Endothelial cell of umbilical vein (primary cell): ENCODE results near the gene HECTD3. TPM values are rescaled to one million over a fixed set of nuclear protein-coding genes. Genes with fewer than 3 reads are reported as not detected.

Source experiments
- BruUV-seq: library from RNA; stranded (reverse); fragments of 400-500 nt; replicated peaks from 2 replicates; lab custom pipeline; 2021; lab: Mats Ljungman, UMichigan
- CTCF ChIA-PET: fragments of 300-600, 350-600 bp; sonication (Branson Sonifier 250); formaldehyde crosslinking; loops from one replicate; lab custom pipeline; 2021; ENCODE audit warnings: antibody characterized with exemption, inconsistent platforms; lab: Charles Lee
- POLR2A ChIA-PET: fragments of 300-600, 350-600 bp; sonication (Branson Sonifier 250); formaldehyde crosslinking; loops from one replicate; lab custom pipeline; 2021; ENCODE audit warnings: antibody characterized with exemption, inconsistent platforms; lab: Charles Lee
- DNase-seq: peaks from one replicate; pipeline ENCODE4 v3.0.0-alpha.2; 2011; ENCODE audit warnings: low read depth, low spot score
- FAIRE-seq: peaks from 2 replicates; lab custom pipeline; 2011; peaks lifted over from hg19 to GRCh38; lab: Jason Lieb, UNC
- H2AFZ ChIP-seq: 2 replicates; pipeline ENCODE4 v1.6.0; 2012; ENCODE audit warnings: low read depth, low read length, control low read depth, inconsistent platforms
- H3K27ac ChIP-seq: 2 replicates; pipeline ENCODE4 v1.5.1; 2011; ENCODE audit warnings: low read depth, mild to moderate bottlenecking, control low read depth, low read length, moderate library complexity; ENCODE audit not compliant: insufficient read depth
- H3K27me3 ChIP-seq, 2 experiments: 2 replicates each; pipeline versions ENCODE4 v1.6.0 to v1.6.1; 2011; ENCODE audit warnings: low read length in 2 of 2, mixed read lengths in 1 of 2; ENCODE audit not compliant: control insufficient read depth in 2 of 2, insufficient read depth in 2 of 2
- H3K36me3 ChIP-seq, 2 experiments: 2 replicates in 1 of 2; 3 replicates in 1 of 2; pipeline ENCODE4 v1.5.1; 2011; ENCODE audit warnings: low read length in 2 of 2, mild to moderate bottlenecking in 1 of 2, moderate library complexity in 1 of 2; ENCODE audit not compliant: control insufficient read depth in 2 of 2, insufficient read depth in 2 of 2; ENCODE audit errors: extremely low read depth in 1 of 2
- H3K4me1 ChIP-seq: 3 replicates; pipeline ENCODE4 v1.5.1; 2011; ENCODE audit warnings: mild to moderate bottlenecking, low read length; ENCODE audit not compliant: control insufficient read depth, insufficient read depth; ENCODE audit errors: extremely low read depth
- H3K4me2 ChIP-seq: 2 replicates; pipeline ENCODE4 v1.6.1; 2011; ENCODE audit warnings: low read length, control low read depth, mixed read lengths; ENCODE audit not compliant: insufficient read depth
- H3K4me3 ChIP-seq, 3 experiments: fragments of 200-600 bp in 1 of 3; sonication (generic), shearing (Covaris generic) in 1 of 3; replicated peaks in 1 of 3; 2 replicates each; pipeline ENCODE4 v1.5.1; 2011 to 2016; ENCODE audit warnings: control low read depth in 3 of 3, low read length in 3 of 3, mild to moderate bottlenecking in 2 of 3, inconsistent platforms in 1 of 3, low read depth in 1 of 3, moderate library complexity in 1 of 3; ENCODE audit not compliant: insufficient read depth in 1 of 3
- H3K79me2 ChIP-seq: 2 replicates; pipeline ENCODE4 v1.6.0; 2012; ENCODE audit warnings: low read length, inconsistent platforms; ENCODE audit not compliant: control insufficient read depth, insufficient read depth
- H3K9ac ChIP-seq: replicated peaks from 2 replicates; pipeline ENCODE3; 2011; ENCODE audit warnings: low read length, control low read depth; ENCODE audit not compliant: insufficient read depth; ENCODE audit errors: extremely low read depth
- H3K9me1 ChIP-seq: replicated peaks from 3 replicates; pipeline ENCODE4 v1.6.0; 2011; ENCODE audit warnings: mild to moderate bottlenecking, low read length; ENCODE audit not compliant: control insufficient read depth, insufficient read depth; ENCODE audit errors: extremely low read depth
- H3K9me3 ChIP-seq: replicated peaks from 2 replicates; pipeline ENCODE4 v1.5.1; 2012; ENCODE audit warnings: low read length, inconsistent platforms; ENCODE audit not compliant: control insufficient read depth, insufficient read depth
- H4K20me1 ChIP-seq: replicated peaks from 2 replicates; pipeline ENCODE3; 2011; ENCODE audit warnings: mild to moderate bottlenecking, low read length; ENCODE audit not compliant: control insufficient read depth, insufficient read depth; ENCODE audit errors: extremely low read depth
- EZH2 ChIP-seq: IDR thresholded peaks from 2 replicates; pipeline ENCODE4 v1.6.1; 2012; ENCODE audit warnings: borderline replicate concordance, low read depth, mild to moderate bottlenecking, moderate library complexity, low read length, inconsistent platforms; ENCODE audit not compliant: severe bottlenecking
- FOS ChIP-seq: IDR thresholded peaks from 2 replicates; pipeline ENCODE4 v1.6.1; 2011; ENCODE audit warnings: mild to moderate bottlenecking, low read length, moderate library complexity, borderline replicate concordance; ENCODE audit not compliant: insufficient read depth
- GATA2 ChIP-seq: IDR thresholded peaks from 2 replicates; pipeline ENCODE4 v1.7.0; 2011; ENCODE audit warnings: low read depth, mild to moderate bottlenecking, moderate library complexity, mixed read lengths, low read length; ENCODE audit not compliant: insufficient read length, insufficient read depth
- JUN ChIP-seq: IDR thresholded peaks from 2 replicates; pipeline ENCODE4 v1.6.1; 2011; ENCODE audit warnings: borderline replicate concordance, low read depth; ENCODE audit not compliant: insufficient read length, insufficient read depth
- MAX ChIP-seq: IDR thresholded peaks from 2 replicates; pipeline ENCODE4 v1.6.1; 2011; ENCODE audit not compliant: insufficient read depth, insufficient read length
- MYC ChIP-seq: IDR thresholded peaks from one replicate; pipeline ENCODE4 v1.6.1; 2011; ENCODE audit warnings: mild to moderate bottlenecking, low read depth, low read length
- POLR2A ChIP-seq: IDR thresholded peaks from 2 replicates; pipeline ENCODE4 v1.6.1; 2012; ENCODE audit warnings: low read depth, mild to moderate bottlenecking, control low read depth, low read length
- POLR2AphosphoS5 ChIP-seq: IDR thresholded peaks from 2 replicates; pipeline ENCODE4 v1.6.1; 2012; ENCODE audit warnings: low read depth, mild to moderate bottlenecking, control low read depth, low read length, moderate library complexity; ENCODE audit not compliant: insufficient read depth
- dilution Hi-C: fragments of 300-500 bp; cut with MboI; formaldehyde crosslinking; loops from one replicate; pipeline ENCODE4 v1.15.0; 2019; ENCODE audit warnings: low sequenced_read_pairs; ENCODE audit not compliant: extremely low pct_ligation_motif_present
- intact Hi-C: fragments of 100-400 bp; cut with micrococcal nuclease; formaldehyde crosslinking; loops from one replicate; pipeline ENCODE4 v1.10.0; 2022
- polyA plus RNA-seq, 4 experiments: library from polyadenylated mRNA; depleted of rRNA in 3 of 4; stranded (reverse) in 3 of 4; unstranded in 1 of 4; fragments of >200 nt; gene quantifications; 2 replicates each; pipeline versions ENCODE4 v1.2.1 to v1.2.3, GENCODE V29; 2011 to 2012; ENCODE audit warnings: missing spikeins in 1 of 4
- total RNA-seq: library from RNA; stranded (reverse); gene quantifications from 2 replicates; pipeline ENCODE4 v1.2.3, GENCODE V29; 2021
- TF ChIP-seq, protein P1 (sequence below), 2 donors: IDR thresholded peaks; 1 replicate in 1 of 2; 2 replicates in 1 of 2; pipeline ENCODE4 v1.5.1; 2011; ENCODE audit warnings: low read length in 2 of 2, mild to moderate bottlenecking in 2 of 2, moderate library complexity in 2 of 2, control low read depth in 1 of 2, inconsistent platforms in 1 of 2, low read depth in 1 of 2; ENCODE audit not compliant: insufficient read depth in 1 of 2; ENCODE audit errors: extremely low read depth in 1 of 2

The HECTD3 gene
- total and polyA plus RNA-seq, 2 donors (not counting 3 experiments of a cell fraction or from before 2014, with no cell fraction given) = 80.0 to 114 TPM

DNA sequence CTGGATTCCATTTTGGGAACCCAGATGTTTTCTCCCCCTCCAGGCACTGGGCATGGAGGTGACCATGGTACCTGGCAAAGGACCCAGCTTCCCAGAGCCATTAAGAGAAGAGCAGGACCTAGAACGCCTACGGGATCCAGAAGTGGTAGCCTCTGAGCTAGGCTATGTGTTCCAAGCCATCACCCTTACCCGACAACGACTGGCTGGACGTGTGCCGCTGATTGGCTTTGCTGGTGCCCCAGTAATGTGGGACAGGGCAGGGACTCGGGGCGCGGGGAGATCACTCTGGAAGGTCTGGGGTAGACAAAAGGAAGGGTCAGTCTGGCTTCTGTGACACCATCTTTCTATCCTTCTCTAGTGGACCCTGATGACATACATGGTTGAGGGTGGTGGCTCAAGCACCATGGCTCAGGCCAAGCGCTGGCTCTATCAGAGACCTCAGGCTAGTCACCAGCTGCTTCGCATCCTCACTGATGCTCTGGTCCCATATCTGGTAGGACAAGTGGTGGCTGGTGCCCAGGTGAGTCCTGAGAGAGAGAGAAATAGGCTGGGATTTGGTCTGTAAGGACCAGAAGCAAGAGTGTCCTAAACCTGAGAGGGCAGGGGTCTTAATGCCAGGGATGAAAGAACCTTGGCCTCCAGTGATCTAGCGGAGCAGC, 2.6 kb upstream of the HECTD3 start:
- Histone ChIP-seq H3K79me2 (peaks cover 22% of the 10 kb centered on the region), H3K27ac (no peak overlapping the region), H3K9ac (peak overlapping the region; percentile 94), H3K4me2 (peak overlapping the region; percentile 97), H3K4me1 (peaks cover 28% of the 10 kb centered on the region), H3K27me3 (no peaks in the 10 kb centered on the region), H2AFZ (no peak overlapping the region), H3K9me3 (no peaks in the 10 kb centered on the region), H3K36me3 (peaks cover 10 to 13% of the 10 kb centered on the region in 2 experiments), H3K4me3 (no peak overlapping the region), H3K9me1 (no peaks in the 10 kb centered on the region), H4K20me1 (no peaks in the 10 kb centered on the region)
- ChIA-PET POLR2A (interaction anchor here (1.8 kb wide), 1 partner anchor 326 kb away, joined by 11 read pairs; the partner anchor contains the start of genes MUTYH and TOE1), CTCF (interaction anchor here (0.5 to 12.8 kb wide), 51 partner anchors 9 to 571 kb away, joined by 3 to 556 read pairs (median 4); partner anchors contain the start of genes CCDC163, EIF2B3, MMACHC and MUTYH)
- TF ChIP-seq GATA2 (no peak), POLR2AphosphoS5 (no peak)
- DNase-seq (no peak), FAIRE-seq (no peak)
- BruUV-seq = no TSS peak
- intact Hi-C loops (loop anchor here (1.0 to 10.0 kb wide), 5 partner anchors 191 to 557 kb away; partner anchors contain the start of genes RNU5D-1 and ZSWIM5), dilution Hi-C loops (no loop called here)

- peak overlapping the region; percentile 94 for H3K9ac ChIP-seq
- no peaks in the 10 kb centered on the region for H3K27me3 ChIP-seq
- FAIRE-seq (peak; percentile 86), DNase-seq (peak; percentile 69)
- H3K4me3 ChIP-seq = peak overlapping the region; percentile 55 to 94 (median 70)
- peak overlapping the region; percentile 88 for H3K27ac ChIP-seq
- dilution Hi-C loops = no loop called here
- BruUV-seq = no TSS peak
- no peaks in the 10 kb centered on the region for H4K20me1 ChIP-seq
- ChIA-PET POLR2A (interaction anchor here (0.6 to 3.0 kb wide), 7 partner anchors 186 to 479 kb away, joined by 3 to 24 read pairs (median 6); partner anchors contain the start of genes HPDL and PLK3), CTCF (interaction anchor here (0.5 to 12.8 kb wide), 18 partner anchors 13 to 557 kb away, joined by 3 to 556 read pairs (median 7); partner anchors contain the start of genes BEST4, EIF2B3, MUTYH and PLK3)
- peak; percentile 77 for TF ChIP-seq POLR2AphosphoS5
- TF ChIP-seq POLR2A = no peak
- TF ChIP-seq EZH2 = no peak
- TF ChIP-seq MAX = no peak
- no peak for TF ChIP-seq GATA2
- TF ChIP-seq JUN = no peak
- TF ChIP-seq, protein P1, sequence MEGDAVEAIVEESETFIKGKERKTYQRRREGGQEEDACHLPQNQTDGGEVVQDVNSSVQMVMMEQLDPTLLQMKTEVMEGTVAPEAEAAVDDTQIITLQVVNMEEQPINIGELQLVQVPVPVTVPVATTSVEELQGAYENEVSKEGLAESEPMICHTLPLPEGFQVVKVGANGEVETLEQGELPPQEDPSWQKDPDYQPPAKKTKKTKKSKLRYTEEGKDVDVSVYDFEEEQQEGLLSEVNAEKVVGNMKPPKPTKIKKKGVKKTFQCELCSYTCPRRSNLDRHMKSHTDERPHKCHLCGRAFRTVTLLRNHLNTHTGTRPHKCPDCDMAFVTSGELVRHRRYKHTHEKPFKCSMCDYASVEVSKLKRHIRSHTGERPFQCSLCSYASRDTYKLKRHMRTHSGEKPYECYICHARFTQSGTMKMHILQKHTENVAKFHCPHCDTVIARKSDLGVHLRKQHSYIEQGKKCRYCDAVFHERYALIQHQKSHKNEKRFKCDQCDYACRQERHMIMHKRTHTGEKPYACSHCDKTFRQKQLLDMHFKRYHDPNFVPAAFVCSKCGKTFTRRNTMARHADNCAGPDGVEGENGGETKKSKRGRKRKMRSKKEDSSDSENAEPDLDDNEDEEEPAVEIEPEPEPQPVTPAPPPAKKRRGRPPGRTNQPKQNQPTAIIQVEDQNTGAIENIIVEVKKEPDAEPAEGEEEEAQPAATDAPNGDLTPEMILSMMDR (IDR thresholded peaks at IDR 0.05; ENCODE audit: extremely low read depth in 1 of 2, insufficient read depth in 1 of 2, low read depth in 1 of 2, low read length in 2 of 2) = no peak
- peak; percentile 66 for TF ChIP-seq MYC
- TF ChIP-seq FOS = no peak
- peak overlapping the region; percentile 97 for H3K4me2 ChIP-seq
- peaks cover 22% of the 10 kb centered on the region for H3K79me2 ChIP-seq
- intact Hi-C loops = loop anchor here (1.0 to 10.0 kb wide), 6 partner anchors 26 to 328 kb away; partner anchors contain the start of genes EIF2B3, MUTYH, RNU5D-1 and TOE1
- no peaks in the 10 kb centered on the region for H3K9me1 ChIP-seq
- no peaks in the 10 kb centered on the region for H3K9me3 ChIP-seq
- peaks cover 10 to 23% of the 10 kb centered on the region in 2 experiments for H3K36me3 ChIP-seq
- peaks cover 28% of the 10 kb centered on the region for H3K4me1 ChIP-seq
- peak overlapping the region; percentile 60 for H2AFZ ChIP-seq
Measured at GRCh38 chr1:45012639-45013278, 1.6 kb upstream of the HECTD3 start.
